ENCODE data around the gene DPH6.
"Not testable (repeated sequence)": the region's sequence is repeated elsewhere in the genome, so short reads cannot be mapped to it uniquely, and the experiment has no call there.

DPH6 gene

GRCh38 chr15:35484231-35484945 lies 61.6 kb downstream of the DPH6 start:
- DNase-seq, result no peak

GRCh38 chr15:35481992-35482391 lies 64.0 kb downstream of the DPH6 start:
- DNase-seq, result no peak

GRCh38 chr15:35481064-35481463 lies 64.9 kb downstream of the DPH6 start:
- no peak for DNase-seq

- no peak for DNase-seq
Measured at GRCh38 chr15:35479423-35479822, 66.5 kb downstream of the DPH6 start.

- no peak for DNase-seq
Measured at GRCh38 chr15:35477312-35478262, 68.4 kb downstream of the DPH6 start.

GRCh38 chr15:35471024-35471423 lies 74.9 kb downstream of the DPH6 start:
- DNase-seq, result no peak

- DNase-seq, result no peak
Measured at GRCh38 chr15:35470441-35470840, 75.5 kb downstream of the DPH6 start.

GRCh38 chr15:35466476-35466875 lies 79.5 kb downstream of the DPH6 start:
- no peak for DNase-seq

- DNase-seq, result no peak
Measured at GRCh38 chr15:35465783-35466182, 80.2 kb downstream of the DPH6 start.

- no peak for DNase-seq
Measured at GRCh38 chr15:35460616-35461015, 85.3 kb downstream of the DPH6 start.

- DNase-seq, result no peak
Measured at GRCh38 chr15:35458176-35458856, 87.6 kb downstream of the DPH6 start.

- no peak for DNase-seq
Measured at GRCh38 chr15:35455201-35455600, 90.8 kb downstream of the DPH6 start.

GRCh38 chr15:35450492-35450891 lies 95.5 kb downstream of the DPH6 start:
- no peak for DNase-seq

GRCh38 chr15:35448294-35448693 lies 97.7 kb downstream of the DPH6 start:
- DNase-seq, result no peak

GRCh38 chr15:35445891-35446290 lies 100.1 kb downstream of the DPH6 start:
- DNase-seq, result no peak

- DNase-seq, result no peak
Measured at GRCh38 chr15:35444557-35445204, 101.3 kb downstream of the DPH6 start.

- no peak for DNase-seq
Measured at GRCh38 chr15:35443376-35443775, 102.6 kb downstream of the DPH6 start.

GRCh38 chr15:35442742-35443141 lies 103.2 kb downstream of the DPH6 start:
- no peak for DNase-seq

- DNase-seq, result not testable (repeated sequence)
Measured at GRCh38 chr15:35441279-35441678, 104.7 kb downstream of the DPH6 start.

GRCh38 chr15:35440265-35440664 lies 105.7 kb downstream of the DPH6 start:
- DNase-seq, result no peak

GRCh38 chr15:35439291-35439690 lies 106.7 kb downstream of the DPH6 start:
- DNase-seq, result no peak

- DNase-seq, result no peak
Measured at GRCh38 chr15:35437157-35437556, 108.8 kb downstream of the DPH6 start.

- DNase-seq, result no peak
Measured at GRCh38 chr15:35436422-35436821, 109.5 kb downstream of the DPH6 start.
